Neural progenitor cell (in vitro differentiated cells): ENCODE measurements around the gene MCRIP1. TPM values are rescaled to one million over a fixed set of nuclear protein-coding genes. Genes with fewer than 3 reads are reported as not detected.

Experiments
- DNase-seq: peaks from one replicate; pipeline ENCODE4 v3.0.0-alpha.2; 2016; ENCODE audit warnings: low spot score
- H2AFZ ChIP-seq: fragments of 200-600 bp; sonication (generic); replicated peaks from 2 replicates; pipeline ENCODE4 v1.6.1; 2016; ENCODE audit warnings: antibody characterized with exemption
- H3F3A ChIP-seq: fragments of 200-600 bp; sonication (generic); 2 replicates; pipeline ENCODE4 v1.6.1; 2016; ENCODE audit warnings: antibody characterized with exemption, low read depth
- H3K27ac ChIP-seq: fragments of 200-600 bp; sonication (generic); 2 replicates; pipeline ENCODE4 v1.5.1; 2016; ENCODE audit warnings: mild to moderate bottlenecking
- H3K27me3 ChIP-seq: fragments of 200-600 bp; sonication (generic); 2 replicates; pipeline ENCODE4 v1.6.1; 2016; ENCODE audit warnings: mild to moderate bottlenecking, moderate library complexity
- H3K36me3 ChIP-seq: fragments of 200-600 bp; sonication (generic); 2 replicates; pipeline ENCODE4 v1.5.1; 2016
- H3K4me1 ChIP-seq: fragments of 200-600 bp; sonication (generic); 2 replicates; pipeline ENCODE4 v1.6.1; 2016; ENCODE audit warnings: mixed run types
- H3K4me2 ChIP-seq: fragments of 200-600 bp; sonication (generic); 2 replicates; pipeline ENCODE4 v1.6.1; 2016
- H3K4me3 ChIP-seq: fragments of 200-600 bp; sonication (generic); 2 replicates; pipeline ENCODE4 v1.5.1; 2016
- H3K79me2 ChIP-seq: fragments of 200-600 bp; sonication (generic); 2 replicates; pipeline ENCODE4 v1.6.1; 2016; ENCODE audit warnings: low read depth
- H3K9ac ChIP-seq: fragments of 200-600 bp; sonication (generic); 2 replicates; pipeline ENCODE4 v1.6.1; 2016
- H3K9me3 ChIP-seq: fragments of 200-600 bp; sonication (generic); 2 replicates; pipeline ENCODE4 v1.5.1; 2016; ENCODE audit warnings: low read depth
- H4K20me1 ChIP-seq: fragments of 200-600 bp; sonication (generic); 2 replicates; pipeline ENCODE4 v1.6.1; 2016; ENCODE audit warnings: low read depth
- H3K27ac Mint-ChIP-seq: 3 replicates; pipeline ENCODE4 v1.8.0; 2021; ENCODE audit warnings: mixed read lengths
- H3K27me3 Mint-ChIP-seq: 2 replicates; pipeline ENCODE4 v1.8.0; 2022; ENCODE audit warnings: low read depth, mild to moderate bottlenecking, inconsistent platforms, moderate library complexity, mixed read lengths; ENCODE audit not compliant: insufficient read depth
- H3K36me3 Mint-ChIP-seq: 3 replicates; pipeline ENCODE4 v1.8.0; 2021; ENCODE audit warnings: mixed read lengths
- H3K4me1 Mint-ChIP-seq: 3 replicates; pipeline ENCODE4 v1.8.0; 2021; ENCODE audit warnings: mixed read lengths
- H3K4me3 Mint-ChIP-seq: 3 replicates; pipeline ENCODE4 v1.8.0; 2021; ENCODE audit warnings: mild to moderate bottlenecking, moderate library complexity, mixed read lengths
- H3K9me3 Mint-ChIP-seq: 3 replicates; pipeline ENCODE4 v1.8.0; 2020; ENCODE audit warnings: mixed read lengths
- CTCF ChIP-seq: fragments of 200-600 bp; sonication (generic); IDR thresholded peaks from 2 replicates; pipeline ENCODE4 v1.5.1; 2017; ENCODE audit warnings: antibody characterized with exemption, mild to moderate bottlenecking
- EZH2 ChIP-seq: fragments of 200-600 bp; sonication (generic); IDR thresholded peaks from 2 replicates; pipeline ENCODE4 v1.6.1; 2017; ENCODE audit warnings: antibody characterized with exemption, mild to moderate bottlenecking, moderate library complexity
- EZH2phosphoT487 ChIP-seq: fragments of 200-600 bp; sonication (generic); IDR thresholded peaks from 2 replicates; pipeline ENCODE4 v1.6.1; 2017; ENCODE audit warnings: antibody characterized with exemption
- total RNA-seq: library from RNA; depleted of rRNA; stranded (reverse); fragments of >200 nt; gene quantifications from 2 replicates; pipeline ENCODE4 v1.2.3, GENCODE V29; 2015; ENCODE audit warnings: low replicate concordance

The MCRIP1 gene
- total RNA-seq, 1 donor from 2014 or later: 45.6 TPM

- H3K4me1 Mint-ChIP-seq: peaks cover 16% of the 10 kb centered on the region
- peaks cover 3% of the 10 kb centered on the region for H3K36me3 Mint-ChIP-seq
- H3K4me3 ChIP-seq: peak overlapping the region; percentile 86
- H3K27me3 ChIP-seq: no peaks in the 10 kb centered on the region
- H3K4me1 ChIP-seq: peaks cover 14% of the 10 kb centered on the region
- H3K9ac ChIP-seq: no peak overlapping the region
- H3K27me3 Mint-ChIP-seq: peaks cover 6% of the 10 kb centered on the region
- DNase-seq: peak; percentile 68
- TF ChIP-seq EZH2phosphoT487 (no peak), CTCF (peak; percentile 91), EZH2 (no peak)
- H3K9me3 Mint-ChIP-seq: no peaks in the 10 kb centered on the region
- peaks cover 60% of the 10 kb centered on the region for H3F3A ChIP-seq
- H3K79me2 ChIP-seq: peaks cover 28% of the 10 kb centered on the region
- no peak overlapping the region for H2AFZ ChIP-seq
- peak overlapping the region; percentile 86 for H3K4me3 Mint-ChIP-seq
- H3K27ac ChIP-seq: no peak overlapping the region
- H4K20me1 ChIP-seq: peaks cover 41% of the 10 kb centered on the region
- no peak overlapping the region for H3K27ac Mint-ChIP-seq
- no peaks in the 10 kb centered on the region for H3K36me3 ChIP-seq
- no peaks in the 10 kb centered on the region for H3K9me3 ChIP-seq
- H3K4me2 ChIP-seq: peak overlapping the region; percentile 99
Measured at GRCh38 chr17:81869221-81870130, 36.4 kb upstream of the MCRIP1 start.

- peak; percentile 35 for DNase-seq
Measured at GRCh38 chr17:81868674-81869220, 35.7 kb upstream of the MCRIP1 start.

GRCh38 chr17:81867991-81868673 is 35.0 kb upstream of the MCRIP1 start:
- H3K27me3 Mint-ChIP-seq: peaks cover 6% of the 10 kb centered on the region
- Histone ChIP-seq H3K27ac (peak overlapping the region; percentile 85), H3K4me2 (no peak overlapping the region), H3K79me2 (peaks cover 42% of the 10 kb centered on the region), H2AFZ (no peak overlapping the region), H3K36me3 (no peaks in the 10 kb centered on the region), H3K9ac (no peak overlapping the region), H3K4me3 (no peak overlapping the region), H3K4me1 (peaks cover 14% of the 10 kb centered on the region), H4K20me1 (peaks cover 51% of the 10 kb centered on the region), H3F3A (peaks cover 57% of the 10 kb centered on the region), H3K27me3 (no peaks in the 10 kb centered on the region), H3K9me3 (no peaks in the 10 kb centered on the region)
- H3K9me3 Mint-ChIP-seq: no peaks in the 10 kb centered on the region
- TF ChIP-seq EZH2: no peak
- TF ChIP-seq CTCF: no peak
- TF ChIP-seq EZH2phosphoT487: no peak
- H3K4me3 Mint-ChIP-seq: no peak overlapping the region
- H3K27ac Mint-ChIP-seq: no peak overlapping the region
- H3K4me1 Mint-ChIP-seq: peaks cover 18% of the 10 kb centered on the region
- H3K36me3 Mint-ChIP-seq: peaks cover 3% of the 10 kb centered on the region
- DNase-seq: no peak

More at GRCh38 chr17:81868674-81869220, 35.7 kb upstream of the MCRIP1 start:
- no peak overlapping the region for H3K4me3 ChIP-seq
- H3K36me3 ChIP-seq: no peaks in the 10 kb centered on the region
- H3K9me3 ChIP-seq: no peaks in the 10 kb centered on the region
- H3K4me1 ChIP-seq: peaks cover 14% of the 10 kb centered on the region
- Mint-ChIP-seq H3K36me3 (peaks cover 3% of the 10 kb centered on the region), H3K27me3 (peaks cover 6% of the 10 kb centered on the region), H3K4me3 (peak overlapping the region; percentile 60), H3K27ac (no peak overlapping the region), H3K9me3 (no peaks in the 10 kb centered on the region), H3K4me1 (peaks cover 16% of the 10 kb centered on the region)
- H3K79me2 ChIP-seq: peaks cover 35% of the 10 kb centered on the region
- H3F3A ChIP-seq: peaks cover 57% of the 10 kb centered on the region
- no peak overlapping the region for H2AFZ ChIP-seq
- TF ChIP-seq CTCF: no peak
- TF ChIP-seq EZH2phosphoT487: no peak
- TF ChIP-seq EZH2: no peak
- H3K4me2 ChIP-seq: peak overlapping the region; percentile 99
- H3K27ac ChIP-seq: peak overlapping the region; percentile 85
- no peaks in the 10 kb centered on the region for H3K27me3 ChIP-seq
- H3K9ac ChIP-seq: no peak overlapping the region
- peaks cover 46% of the 10 kb centered on the region for H4K20me1 ChIP-seq
